ENCODE measurements around the gene OGDH.

Gene OGDH

DNA sequence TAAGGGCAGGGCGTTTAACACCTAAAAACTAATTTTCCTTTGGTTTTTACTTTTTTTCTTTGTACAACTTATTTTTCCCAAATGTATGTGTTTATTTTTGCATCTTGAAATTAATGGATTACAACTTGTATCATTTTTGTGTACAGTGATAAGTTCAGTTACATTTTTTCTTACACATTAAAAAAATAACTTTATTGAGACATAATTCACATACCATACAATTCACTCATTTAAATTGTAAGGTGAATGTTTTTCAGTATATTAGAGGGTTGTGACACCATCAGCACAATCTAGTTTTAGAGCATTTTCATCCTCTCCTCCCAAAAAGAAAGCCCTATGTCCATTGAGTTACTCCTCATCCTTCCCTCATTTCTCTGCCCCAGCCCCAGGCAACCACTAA is 11.6 kb downstream of the OGDH start:
- no peak overlapping the region for H3K4me3 ChIP-seq (replicated peaks in 1 of 2; ENCODE audit: low read depth in 2 of 2, low read length in 2 of 2)
- no peak for DNase-seq (ENCODE audit: low read depth in 2 of 2)
- TF ChIP-seq, protein P1, sequence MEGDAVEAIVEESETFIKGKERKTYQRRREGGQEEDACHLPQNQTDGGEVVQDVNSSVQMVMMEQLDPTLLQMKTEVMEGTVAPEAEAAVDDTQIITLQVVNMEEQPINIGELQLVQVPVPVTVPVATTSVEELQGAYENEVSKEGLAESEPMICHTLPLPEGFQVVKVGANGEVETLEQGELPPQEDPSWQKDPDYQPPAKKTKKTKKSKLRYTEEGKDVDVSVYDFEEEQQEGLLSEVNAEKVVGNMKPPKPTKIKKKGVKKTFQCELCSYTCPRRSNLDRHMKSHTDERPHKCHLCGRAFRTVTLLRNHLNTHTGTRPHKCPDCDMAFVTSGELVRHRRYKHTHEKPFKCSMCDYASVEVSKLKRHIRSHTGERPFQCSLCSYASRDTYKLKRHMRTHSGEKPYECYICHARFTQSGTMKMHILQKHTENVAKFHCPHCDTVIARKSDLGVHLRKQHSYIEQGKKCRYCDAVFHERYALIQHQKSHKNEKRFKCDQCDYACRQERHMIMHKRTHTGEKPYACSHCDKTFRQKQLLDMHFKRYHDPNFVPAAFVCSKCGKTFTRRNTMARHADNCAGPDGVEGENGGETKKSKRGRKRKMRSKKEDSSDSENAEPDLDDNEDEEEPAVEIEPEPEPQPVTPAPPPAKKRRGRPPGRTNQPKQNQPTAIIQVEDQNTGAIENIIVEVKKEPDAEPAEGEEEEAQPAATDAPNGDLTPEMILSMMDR (IDR thresholded peaks at IDR 0.05; ENCODE audit: low read depth, low read length), result no peak

DNA sequence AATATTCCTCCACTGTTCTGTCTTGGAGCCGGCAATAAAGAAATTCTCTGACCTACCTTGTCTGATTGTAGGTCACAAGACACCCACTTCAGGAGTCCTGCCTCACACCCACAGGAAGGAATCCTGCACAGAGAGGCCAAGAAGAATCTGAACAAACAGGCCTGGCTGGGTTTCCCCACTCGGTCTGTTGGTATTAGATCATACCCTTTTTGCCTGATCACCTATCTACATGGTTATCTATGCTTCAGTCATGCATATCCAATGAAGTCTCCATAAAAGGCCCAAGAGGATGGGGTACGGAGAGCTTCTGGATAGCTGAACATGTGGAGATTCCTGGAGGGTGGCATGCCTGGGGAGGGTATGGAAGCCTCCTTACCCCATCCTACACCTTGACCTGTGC is 12.3 kb downstream of the OGDH start:
- H3K4me3 ChIP-seq (replicated peaks in 1 of 2; ENCODE audit: low read depth in 2 of 2, low read length in 2 of 2), result no peak overlapping the region
- TF ChIP-seq, protein P1 (IDR thresholded peaks at IDR 0.05; ENCODE audit: low read depth, low read length), result no peak
- DNase-seq (ENCODE audit: low read depth in 2 of 2), result no peak

DNA sequence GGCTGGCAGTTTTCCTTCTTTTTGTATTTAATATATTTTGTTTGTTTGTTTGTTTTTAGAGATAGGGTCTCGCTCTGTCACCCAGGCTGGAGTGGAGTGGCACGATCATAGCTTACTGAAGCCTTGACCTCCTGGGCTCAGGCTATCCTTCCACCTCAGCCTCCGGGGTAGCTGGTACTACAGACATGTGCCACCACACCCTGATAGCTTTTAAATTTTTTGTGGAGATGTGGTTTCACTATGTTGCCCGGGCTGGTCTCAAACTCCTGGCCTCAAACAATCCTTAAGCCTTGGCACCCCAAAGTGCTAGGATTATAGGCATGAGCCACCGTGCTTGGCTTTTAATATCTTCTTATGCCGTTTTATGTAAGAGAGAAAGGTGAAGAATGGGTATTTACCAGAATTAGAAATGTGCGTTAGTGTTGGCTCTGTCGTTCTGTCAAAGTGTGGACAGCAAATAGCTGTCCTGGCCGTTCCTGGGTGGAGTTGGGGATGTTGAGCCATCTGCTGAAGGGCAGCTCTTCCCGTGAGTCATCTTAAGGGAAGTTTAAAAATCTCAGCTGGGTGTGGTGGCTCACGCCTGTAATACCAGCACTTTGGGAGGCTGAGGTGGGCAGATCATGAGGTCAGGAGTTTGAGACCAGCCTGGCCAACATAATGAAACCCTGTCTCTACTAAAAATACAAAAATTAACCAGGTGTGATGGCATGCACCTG is 14.8 kb downstream of the OGDH start:
- TF ChIP-seq, protein P1 (IDR thresholded peaks at IDR 0.05; ENCODE audit: low read depth, low read length), result no peak
- H3K4me3 ChIP-seq (replicated peaks in 1 of 2; ENCODE audit: low read depth in 2 of 2, low read length in 2 of 2), result no peak overlapping the region
- DNase-seq (ENCODE audit: low read depth in 2 of 2), result peak; percentile 41 to 83

DNA sequence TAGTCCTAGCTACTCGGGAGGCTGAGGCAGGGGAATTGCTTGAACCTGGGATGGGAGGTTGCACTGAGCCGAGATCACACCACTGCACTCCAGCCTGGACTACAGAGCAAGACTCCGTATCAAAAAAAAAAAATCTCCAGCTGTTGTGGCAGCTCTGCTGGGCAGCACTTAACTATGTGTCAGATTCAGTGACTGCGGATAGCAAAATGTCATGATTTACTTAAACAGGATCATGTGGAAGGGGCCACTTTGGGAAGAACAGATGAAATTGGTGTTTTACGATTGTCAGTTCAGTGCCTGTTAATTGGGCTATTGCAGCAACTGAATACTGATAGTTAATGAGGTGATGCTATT is 15.3 kb downstream of the OGDH start:
- H3K4me3 ChIP-seq (replicated peaks in 1 of 2; ENCODE audit: low read depth in 2 of 2, low read length in 2 of 2), result no peak overlapping the region
- TF ChIP-seq, protein P1 (IDR thresholded peaks at IDR 0.05; ENCODE audit: low read depth, low read length), result no peak
- DNase-seq (ENCODE audit: low read depth in 2 of 2), result no peak

GRCh38 chr7:44622342-44623151 is 16.1 kb downstream of the OGDH start:
- DNase-seq (ENCODE audit: low read depth in 2 of 2), result peak in 1 of 2 donors; percentile 32
- no peak overlapping the region for H3K4me3 ChIP-seq (replicated peaks in 1 of 2; ENCODE audit: low read depth in 2 of 2, low read length in 2 of 2)
- TF ChIP-seq, protein P1 (IDR thresholded peaks at IDR 0.05; ENCODE audit: low read depth, low read length), result no peak

DNA sequence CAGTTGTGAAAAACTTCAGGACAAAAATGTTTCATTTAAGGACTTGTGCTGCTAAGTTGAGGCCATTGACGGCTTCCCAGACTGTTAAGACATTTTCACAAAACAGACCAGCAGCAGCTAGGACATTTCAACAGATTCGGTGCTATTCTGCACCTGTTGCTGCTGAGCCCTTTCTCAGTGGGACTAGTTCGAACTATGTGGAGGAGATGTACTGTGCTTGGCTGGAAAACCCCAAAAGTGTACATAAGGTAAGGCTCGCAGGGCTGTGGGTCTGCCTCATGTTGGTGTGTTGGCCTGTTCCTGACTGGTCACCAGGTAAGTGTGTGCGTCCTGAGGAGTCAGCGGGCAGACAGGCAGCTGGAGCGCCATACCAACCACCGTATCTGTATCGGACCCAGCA is 17.9 kb downstream of the OGDH start:
- no peak overlapping the region for H3K4me3 ChIP-seq (replicated peaks in 1 of 2; ENCODE audit: low read depth in 2 of 2, low read length in 2 of 2)
- TF ChIP-seq, protein P1 (IDR thresholded peaks at IDR 0.05; ENCODE audit: low read depth, low read length), result no peak
- no peak for DNase-seq (ENCODE audit: low read depth in 2 of 2)
